Hepatocyte (in vitro differentiated cells): ENCODE data around the gene TBL1Y. TPM values are rescaled to one million over a fixed set of nuclear protein-coding genes. Genes with fewer than 3 reads are reported as not detected.

ENCODE experiments used
- DNase-seq: peaks from one replicate; pipeline ENCODE4 v3.0.0-alpha.2; 2016; ENCODE audit warnings: low spot score
- H2AFZ ChIP-seq: fragments of 200-600 bp; sonication (generic); 2 replicates; pipeline ENCODE4 v1.6.0; 2016; ENCODE audit warnings: antibody characterized with exemption, mild to moderate bottlenecking
- H3K27ac ChIP-seq: fragments of 200-600 bp; sonication (generic); 2 replicates; pipeline ENCODE4 v1.5.1; 2016; ENCODE audit warnings: mild to moderate bottlenecking
- H3K27me3 ChIP-seq: fragments of 200-600 bp; sonication (generic); 2 replicates; pipeline ENCODE4 v1.6.1; 2016
- H3K36me3 ChIP-seq: fragments of 200-600 bp; sonication (generic); replicated peaks from 2 replicates; pipeline ENCODE4 v1.5.1; 2016; ENCODE audit warnings: low read depth; ENCODE audit not compliant: insufficient read depth
- H3K4me1 ChIP-seq: fragments of 200-600 bp; sonication (generic); 2 replicates; pipeline ENCODE4 v1.5.1; 2016; ENCODE audit warnings: mild to moderate bottlenecking, moderate library complexity; ENCODE audit not compliant: insufficient read depth
- H3K4me2 ChIP-seq: fragments of 200-600 bp; sonication (generic); 2 replicates; pipeline ENCODE4 v1.6.0; 2016
- H3K4me3 ChIP-seq: fragments of 200-600 bp; sonication (generic); 2 replicates; pipeline ENCODE4 v1.5.1; 2016; ENCODE audit warnings: mild to moderate bottlenecking
- H3K79me2 ChIP-seq: fragments of 200-600 bp; sonication (generic); 2 replicates; pipeline ENCODE4 v1.6.0; 2017; ENCODE audit warnings: mild to moderate bottlenecking
- H3K9me2 ChIP-seq: fragments of 200-600 bp; sonication (generic); replicated peaks from 2 replicates; pipeline ENCODE4 v1.6.0; 2017; ENCODE audit warnings: mild to moderate bottlenecking; ENCODE audit not compliant: insufficient read depth
- H3K9me3 ChIP-seq: fragments of 200-600 bp; sonication (generic); 2 replicates; pipeline ENCODE4 v1.5.1; 2016; ENCODE audit warnings: low read depth, mild to moderate bottlenecking
- H4K20me1 ChIP-seq: fragments of 200-600 bp; sonication (generic); 2 replicates; pipeline ENCODE4 v1.6.0; 2016; ENCODE audit warnings: mild to moderate bottlenecking; ENCODE audit not compliant: insufficient read depth, poor library complexity, severe bottlenecking
- EZH2 ChIP-seq: fragments of 200-600 bp; sonication (generic); IDR thresholded peaks from 2 replicates; pipeline ENCODE4 v1.6.1; 2016; ENCODE audit warnings: antibody characterized with exemption, mild to moderate bottlenecking, borderline replicate concordance
- EZH2phosphoT487 ChIP-seq: fragments of 200-600 bp; sonication (generic); IDR thresholded peaks from one replicate; pipeline ENCODE4 v1.6.1; 2018; ENCODE audit warnings: antibody characterized with exemption, mild to moderate bottlenecking, low read depth, moderate library complexity; ENCODE audit not compliant: unreplicated experiment, severe bottlenecking
- WGBS: methylation state at CpG from one replicate; pipeline ENCODE4 v1.1.6; 2016; ENCODE audit warnings: low lambda C conversion rate; ENCODE audit errors: missing lambda C conversion rate; 5-methylcytosine and 5-hydroxymethylcytosine counted together
- polyA plus RNA-seq: library from polyadenylated mRNA; unstranded; fragments of >200 nt; fragmentation: Nextera tagmentation; extraction: Ambion mirVana; gene quantifications from 2 replicates; pipeline ENCODE4 v1.2.1, GENCODE V29; 2016
- total RNA-seq: library from RNA; depleted of rRNA; stranded (reverse); fragments of >200 nt; gene quantifications from 2 replicates; pipeline ENCODE4 v1.2.3, GENCODE V29; 2014
- TF ChIP-seq, protein P1 (sequence below): fragments of 200-600 bp; sonication (generic); IDR thresholded peaks from 2 replicates; pipeline ENCODE4 v1.5.1; 2016; ENCODE audit warnings: antibody characterized with exemption, mild to moderate bottlenecking; ENCODE audit not compliant: poor library complexity

Gene TBL1Y
- total and polyA plus RNA-seq, 2 experiments from 2014 or later, result not detected

GRCh38 chrY:7125136-7126056 lies 214.9 kb downstream of the TBL1Y start:
- DNase-seq, result no peak
- Histone ChIP-seq H3K9me3 (no peaks in the 10 kb centered on the region), H4K20me1 (no peaks in the 10 kb centered on the region), H3K79me2 (no peaks in the 10 kb centered on the region), H3K4me1 (no peaks in the 10 kb centered on the region), H3K4me3 (no peak overlapping the region), H3K27me3 (no peaks in the 10 kb centered on the region), H3K9me2 (no peaks in the 10 kb centered on the region), H3K4me2 (no peak overlapping the region), H2AFZ (no peak overlapping the region), H3K36me3 (no peaks in the 10 kb centered on the region), H3K27ac (no peak overlapping the region)
- no CpG with 5 or more reads among the region's 6 CpGs for WGBS
- no peak for TF ChIP-seq EZH2phosphoT487
- TF ChIP-seq, protein P1, sequence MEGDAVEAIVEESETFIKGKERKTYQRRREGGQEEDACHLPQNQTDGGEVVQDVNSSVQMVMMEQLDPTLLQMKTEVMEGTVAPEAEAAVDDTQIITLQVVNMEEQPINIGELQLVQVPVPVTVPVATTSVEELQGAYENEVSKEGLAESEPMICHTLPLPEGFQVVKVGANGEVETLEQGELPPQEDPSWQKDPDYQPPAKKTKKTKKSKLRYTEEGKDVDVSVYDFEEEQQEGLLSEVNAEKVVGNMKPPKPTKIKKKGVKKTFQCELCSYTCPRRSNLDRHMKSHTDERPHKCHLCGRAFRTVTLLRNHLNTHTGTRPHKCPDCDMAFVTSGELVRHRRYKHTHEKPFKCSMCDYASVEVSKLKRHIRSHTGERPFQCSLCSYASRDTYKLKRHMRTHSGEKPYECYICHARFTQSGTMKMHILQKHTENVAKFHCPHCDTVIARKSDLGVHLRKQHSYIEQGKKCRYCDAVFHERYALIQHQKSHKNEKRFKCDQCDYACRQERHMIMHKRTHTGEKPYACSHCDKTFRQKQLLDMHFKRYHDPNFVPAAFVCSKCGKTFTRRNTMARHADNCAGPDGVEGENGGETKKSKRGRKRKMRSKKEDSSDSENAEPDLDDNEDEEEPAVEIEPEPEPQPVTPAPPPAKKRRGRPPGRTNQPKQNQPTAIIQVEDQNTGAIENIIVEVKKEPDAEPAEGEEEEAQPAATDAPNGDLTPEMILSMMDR, result no peak
- TF ChIP-seq EZH2, result no peak

GRCh38 chrY:7128211-7128610 lies 217.7 kb downstream of the TBL1Y start:
- no peak overlapping the region for H2AFZ ChIP-seq
- no peak for DNase-seq
- no peaks in the 10 kb centered on the region for H3K79me2 ChIP-seq
- no peaks in the 10 kb centered on the region for H3K4me1 ChIP-seq
- no peaks in the 10 kb centered on the region for H3K27me3 ChIP-seq
- no peaks in the 10 kb centered on the region for H3K9me3 ChIP-seq
- no peak for TF ChIP-seq EZH2
- TF ChIP-seq, protein P1, result no peak
- no peak for TF ChIP-seq EZH2phosphoT487
- H4K20me1 ChIP-seq, result no peaks in the 10 kb centered on the region
- H3K4me3 ChIP-seq, result no peak overlapping the region
- no CpG with 5 or more reads among the region's 3 CpGs for WGBS
- no peaks in the 10 kb centered on the region for H3K9me2 ChIP-seq
- no peak overlapping the region for H3K27ac ChIP-seq
- no peaks in the 10 kb centered on the region for H3K36me3 ChIP-seq
- H3K4me2 ChIP-seq, result no peak overlapping the region

Other genes with a start within 250 kb of the TBL1Y start
- gene AMELY, start 1.1 kb downstream of the TBL1Y start, total RNA-seq, result not detected in 2 replicates
- gene AMELY, start 1.1 kb downstream of the TBL1Y start, polyA plus RNA-seq, result not detected in 2 replicates